NCI-H774 (cell line): ENCODE measurements around the gene MYOG.

ENCODE experiments used
- DNase-seq: peaks from one replicate; lab custom pipeline; 2025; lab: John Stamatoyannopoulos, UW

MYOG gene

DNA sequence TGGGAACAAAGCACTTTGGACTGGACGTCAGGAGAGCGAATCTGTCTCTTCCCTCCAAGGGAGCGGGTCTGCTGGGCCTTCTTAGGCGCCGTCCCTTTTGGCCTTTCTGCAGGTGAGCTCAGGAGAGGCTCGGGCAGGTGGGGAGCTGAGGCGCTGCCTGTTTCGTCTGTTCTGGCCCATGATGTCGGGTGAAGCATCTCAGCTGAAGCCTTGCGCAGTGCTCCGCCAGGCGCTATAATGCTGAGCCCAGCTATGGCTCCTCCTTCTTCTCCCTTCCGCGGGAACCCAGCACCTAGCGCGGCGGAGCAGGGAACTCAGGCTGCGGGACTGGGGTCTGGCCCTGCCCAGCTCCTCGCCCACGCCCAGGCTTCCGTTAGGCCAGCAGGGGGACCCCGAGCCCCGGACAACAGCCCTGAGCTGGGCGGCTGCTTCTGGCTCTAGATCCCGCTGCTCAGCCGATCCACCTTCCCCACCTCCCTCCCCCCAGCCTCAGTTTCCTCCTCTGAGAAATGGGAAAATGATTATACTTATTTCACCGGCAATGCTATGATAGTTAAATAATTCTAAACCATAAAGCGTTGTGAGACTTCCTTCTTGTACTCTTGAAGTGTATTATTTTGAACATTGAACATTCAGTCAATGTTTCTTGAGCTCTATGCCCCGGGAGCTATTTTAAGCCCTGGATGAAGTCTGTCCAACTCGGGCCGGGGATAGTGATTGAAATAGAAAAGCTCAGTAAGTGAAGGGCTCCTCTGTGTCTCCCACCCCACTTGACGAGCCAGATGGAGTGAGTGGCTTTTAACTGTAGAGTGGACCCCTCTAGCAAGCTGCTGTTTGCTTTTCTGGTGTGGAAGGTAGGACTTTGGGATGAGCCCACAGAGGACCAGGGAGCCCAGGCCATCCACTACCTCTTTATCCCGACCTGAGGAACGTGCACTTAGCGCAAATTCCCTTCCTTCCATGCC, 32.1 kb upstream of the MYOG start:
- DNase-seq = peak; percentile 39

DNA sequence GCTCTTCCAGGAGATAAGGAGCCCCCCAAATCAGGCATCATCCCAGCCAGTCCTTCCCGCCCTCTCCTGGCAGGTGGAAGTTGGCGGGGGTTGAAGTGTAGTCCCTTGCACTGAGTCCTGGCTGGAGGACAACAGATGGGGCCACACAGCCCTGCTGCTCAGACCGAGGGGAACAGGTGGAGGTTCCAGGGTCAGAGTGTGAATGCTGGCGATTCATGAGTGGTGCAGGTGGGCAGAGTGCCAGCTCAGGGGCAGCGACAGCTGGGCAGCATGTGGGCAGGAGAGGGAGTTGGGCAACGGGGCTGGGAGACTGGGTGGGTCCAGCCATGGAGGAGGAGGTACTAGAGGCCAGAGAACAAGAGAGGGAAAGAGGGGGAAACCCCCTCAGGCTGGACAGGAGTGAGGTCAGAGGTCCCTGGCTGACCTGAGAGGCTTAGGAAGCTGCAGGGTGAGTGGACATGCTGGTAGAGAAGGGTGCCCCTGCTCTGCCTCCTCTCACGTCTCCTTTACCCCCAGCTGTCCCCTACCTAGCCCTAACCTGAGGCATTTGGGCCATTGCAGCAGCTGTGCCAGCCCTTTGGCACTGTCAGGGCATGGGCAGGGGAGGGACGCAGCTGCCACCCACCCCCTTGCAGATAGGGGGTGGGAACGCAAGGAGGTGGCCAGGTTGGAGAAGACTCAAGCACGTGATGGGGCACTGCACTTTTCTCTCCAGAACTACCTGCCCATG, 30.4 kb upstream of the MYOG start:
- DNase-seq = no peak

DNA sequence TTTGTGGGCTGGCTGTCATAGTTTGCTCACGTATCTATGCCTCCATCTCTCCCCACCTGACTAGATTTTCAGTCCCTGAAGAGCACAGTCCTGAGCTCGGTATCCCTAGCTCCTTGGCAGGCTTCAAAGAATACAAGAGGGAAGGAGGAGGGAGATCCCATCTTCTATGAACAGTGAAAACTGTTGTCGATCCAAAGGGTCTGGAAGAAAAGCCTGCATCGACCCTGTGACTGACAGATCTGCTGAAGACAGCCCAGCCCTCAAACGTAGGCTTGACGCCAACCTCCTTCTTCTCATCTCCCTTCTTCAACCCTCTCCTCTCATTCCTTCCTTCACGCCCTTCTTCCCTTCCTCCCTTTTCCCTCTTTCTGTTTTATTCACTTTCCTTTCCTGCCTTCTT, 28.4 kb upstream of the MYOG start:
- DNase-seq = no peak

DNA sequence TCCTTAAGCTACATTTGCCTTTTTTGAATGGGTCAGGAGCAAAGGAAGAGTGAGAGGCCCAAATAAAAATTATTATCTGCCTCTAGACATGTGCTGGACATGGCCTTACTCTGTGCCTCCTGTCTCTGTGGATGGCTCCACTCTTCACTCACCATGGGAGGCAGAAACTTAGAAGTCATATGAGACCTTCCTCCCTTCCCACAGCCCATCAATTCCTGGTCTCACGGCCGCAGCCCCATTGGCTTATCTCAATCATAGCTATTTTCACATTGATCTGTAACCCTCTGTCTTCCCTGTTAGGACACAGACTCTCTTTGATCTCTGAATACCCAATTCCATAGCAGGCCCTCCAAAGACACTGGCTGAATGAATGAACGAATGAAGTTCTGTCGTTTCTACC, 27.5 kb upstream of the MYOG start:
- DNase-seq = no peak

DNA sequence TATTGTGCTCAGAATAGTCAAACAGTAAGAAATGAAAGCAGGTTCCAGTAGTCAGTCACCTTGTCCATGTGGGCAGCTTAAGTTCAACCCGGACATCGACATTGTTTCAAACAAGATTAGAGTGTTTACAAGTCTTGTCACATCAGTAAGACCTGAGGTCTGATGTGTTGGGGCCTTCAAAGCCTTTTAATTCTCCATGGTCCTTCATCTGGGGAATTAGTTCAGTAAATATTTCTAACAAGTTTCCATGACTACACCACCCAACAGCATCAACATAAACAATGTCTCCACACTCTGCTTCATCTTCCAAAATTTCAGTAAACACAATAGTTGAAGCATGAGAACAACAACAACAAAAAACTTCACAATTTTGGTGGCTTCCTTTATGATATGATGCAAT, 26.7 kb upstream of the MYOG start:
- DNase-seq = no peak

DNA sequence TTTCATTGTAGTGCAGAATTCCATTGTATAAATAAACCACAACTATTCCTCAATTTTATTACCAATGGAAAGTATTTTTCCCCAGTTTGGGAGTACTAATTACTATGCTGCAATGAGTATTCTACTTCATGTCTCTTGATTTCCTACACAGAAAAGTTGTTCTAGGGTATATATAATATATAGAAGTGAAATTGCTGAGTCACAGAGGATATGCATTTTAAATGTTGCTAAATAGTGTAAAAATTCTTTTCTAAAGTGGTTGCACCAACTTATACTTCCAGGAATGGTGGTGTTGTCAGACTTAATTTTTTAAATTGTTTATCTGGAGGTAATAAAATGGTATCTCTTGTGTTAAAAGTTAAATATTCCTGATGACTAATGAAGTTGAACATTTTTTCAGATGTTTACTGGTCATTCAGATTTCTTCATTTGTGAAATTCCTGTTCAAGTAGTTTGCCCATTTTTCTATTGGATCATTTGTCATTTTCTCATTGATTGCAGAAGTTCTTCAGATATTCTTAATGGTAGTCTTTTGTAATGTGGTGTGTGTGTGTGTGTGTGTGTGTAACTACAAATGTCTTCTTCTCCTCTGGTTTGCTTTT, 19.1 kb upstream of the MYOG start:
- no peak for DNase-seq

DNA sequence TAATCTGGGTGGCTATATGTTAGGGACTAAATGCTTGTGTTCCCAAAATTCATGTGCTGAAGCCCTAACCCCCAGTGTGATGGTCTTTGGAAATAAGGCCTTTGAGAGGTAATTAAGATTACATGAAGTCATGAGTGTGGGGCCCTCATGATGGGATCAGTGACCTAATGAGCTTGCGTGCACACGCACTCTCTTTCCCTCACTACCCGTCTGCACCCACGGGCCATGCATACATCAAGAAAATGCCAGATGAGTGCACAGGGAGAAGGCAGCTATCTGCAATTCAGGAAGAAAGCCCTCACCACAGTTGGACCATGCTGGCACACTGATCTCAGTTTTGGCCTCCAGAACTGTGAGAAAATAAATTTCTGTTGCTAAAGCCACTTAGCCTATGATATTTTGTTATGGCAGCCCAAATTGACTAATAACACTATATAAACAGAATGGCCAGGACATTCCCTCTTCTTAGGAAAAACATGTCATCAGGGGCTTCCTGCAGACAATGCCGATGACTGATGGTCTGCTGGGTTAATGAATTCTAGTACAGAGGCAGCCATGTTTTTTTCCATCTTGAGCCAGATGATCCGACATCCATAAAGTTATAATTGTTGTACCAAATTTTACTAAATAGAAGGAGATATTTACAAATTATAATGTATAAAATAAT, 18.1 kb upstream of the MYOG start:
- DNase-seq = no peak

DNA sequence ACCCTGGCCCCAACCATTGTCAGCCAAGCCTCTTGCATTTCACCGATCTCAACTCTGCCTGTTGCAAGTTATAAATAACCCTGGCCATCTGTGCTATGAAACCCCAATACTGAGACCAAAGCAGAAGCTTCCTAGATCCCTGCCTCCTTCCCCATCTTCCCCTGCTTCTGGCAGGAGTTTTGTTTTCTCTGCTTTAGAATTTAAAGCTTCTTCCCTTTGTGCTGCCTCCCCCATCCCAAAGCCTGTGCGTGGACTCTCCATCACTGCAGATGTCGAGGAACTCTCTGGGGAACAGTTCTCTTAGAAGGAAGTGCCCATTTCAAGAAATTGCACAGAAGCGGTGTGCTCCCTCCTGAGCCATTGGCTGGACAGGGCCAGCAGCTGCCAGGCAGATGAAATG, 17.4 kb upstream of the MYOG start:
- no peak for DNase-seq

DNA sequence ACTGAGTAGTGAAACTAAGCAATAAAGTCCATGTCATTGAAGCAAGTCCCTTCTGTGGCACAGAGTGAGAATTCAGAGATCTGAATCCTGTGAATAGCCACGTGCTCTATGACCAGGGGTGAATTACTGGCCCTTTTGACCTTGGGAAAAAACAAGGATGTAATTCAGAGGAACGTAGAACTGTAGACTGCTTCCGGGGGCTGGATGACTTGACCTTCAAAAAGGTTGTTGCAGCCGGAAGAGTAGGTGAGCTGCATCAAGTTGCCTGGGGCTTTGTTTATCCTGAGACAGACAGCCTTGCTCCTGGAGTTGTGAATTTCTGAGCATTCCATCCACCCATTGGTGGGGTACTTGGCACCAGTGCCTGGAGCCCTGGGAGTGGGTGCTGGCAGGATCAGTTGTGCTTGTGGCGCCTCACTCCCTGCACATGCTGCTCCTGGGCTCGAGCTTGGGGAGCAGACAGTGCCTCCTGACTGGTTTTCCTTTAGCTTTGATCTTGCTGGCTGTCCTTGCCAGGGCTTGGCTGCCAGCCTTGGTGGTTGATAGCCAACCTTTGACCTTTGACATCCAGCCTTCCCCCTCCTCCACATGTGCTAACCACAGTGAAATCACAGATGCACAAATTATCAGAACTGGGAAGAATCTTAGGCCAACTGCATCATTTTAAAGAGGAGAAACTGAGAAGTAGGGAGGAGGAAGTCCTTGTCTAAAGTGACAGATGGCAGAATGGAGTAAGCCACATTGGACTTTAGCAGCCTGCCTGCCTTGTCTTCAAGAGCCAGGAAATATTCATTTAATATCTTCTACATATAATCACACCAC, 16.2 kb upstream of the MYOG start:
- DNase-seq = no peak

DNA sequence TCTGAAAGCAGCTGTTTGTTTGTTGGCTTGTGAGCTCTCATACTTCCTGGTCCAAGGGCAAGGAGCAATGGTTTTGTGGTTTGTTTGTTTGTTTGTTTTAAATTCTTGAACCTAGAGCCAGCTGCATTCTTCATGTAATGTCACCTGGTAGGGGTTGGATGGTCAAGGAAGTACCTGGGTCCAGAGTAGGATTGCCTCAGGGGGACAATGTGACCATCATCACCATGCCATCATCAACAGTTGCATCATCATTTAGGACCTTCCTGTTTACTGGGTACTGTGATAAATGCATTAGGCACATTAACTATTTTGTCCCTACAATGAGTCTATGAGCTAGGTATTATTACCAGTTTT, 14.7 kb upstream of the MYOG start:
- DNase-seq = no peak

DNA sequence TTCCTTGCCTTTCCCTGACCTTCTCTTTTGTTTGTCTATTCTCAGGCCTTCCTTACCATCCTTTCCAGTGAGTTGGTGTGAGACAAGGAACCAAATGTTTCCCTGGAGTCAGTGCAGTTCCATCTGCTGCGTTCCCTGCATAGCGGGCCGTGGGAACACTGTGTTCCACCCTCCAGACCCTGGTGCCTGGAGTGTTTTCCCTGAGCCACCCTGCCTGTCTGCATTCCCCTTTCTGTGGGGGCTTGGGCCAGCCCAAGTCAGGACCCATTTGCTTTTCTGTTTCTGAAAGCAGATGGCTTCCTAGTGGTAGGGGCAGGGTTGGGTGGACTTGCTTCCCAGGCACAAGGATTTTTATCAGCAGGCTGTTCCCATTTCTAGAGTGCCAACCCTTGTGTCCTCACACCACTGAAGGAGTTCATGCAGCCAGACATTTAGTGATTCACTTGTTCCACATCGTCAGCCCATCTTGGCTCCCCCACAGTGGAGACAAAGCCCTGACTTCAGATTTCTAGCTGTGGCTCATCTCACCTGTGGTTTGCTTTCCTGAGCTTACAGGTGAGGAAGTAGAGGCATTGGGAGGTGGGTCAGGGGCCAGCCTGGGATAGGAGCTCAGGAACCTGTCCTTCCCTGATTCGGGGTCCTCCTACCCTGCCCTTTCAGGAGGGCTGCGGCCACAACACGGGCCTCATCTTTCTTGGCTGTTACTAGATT, 14.1 kb upstream of the MYOG start:
- DNase-seq = no peak

DNA sequence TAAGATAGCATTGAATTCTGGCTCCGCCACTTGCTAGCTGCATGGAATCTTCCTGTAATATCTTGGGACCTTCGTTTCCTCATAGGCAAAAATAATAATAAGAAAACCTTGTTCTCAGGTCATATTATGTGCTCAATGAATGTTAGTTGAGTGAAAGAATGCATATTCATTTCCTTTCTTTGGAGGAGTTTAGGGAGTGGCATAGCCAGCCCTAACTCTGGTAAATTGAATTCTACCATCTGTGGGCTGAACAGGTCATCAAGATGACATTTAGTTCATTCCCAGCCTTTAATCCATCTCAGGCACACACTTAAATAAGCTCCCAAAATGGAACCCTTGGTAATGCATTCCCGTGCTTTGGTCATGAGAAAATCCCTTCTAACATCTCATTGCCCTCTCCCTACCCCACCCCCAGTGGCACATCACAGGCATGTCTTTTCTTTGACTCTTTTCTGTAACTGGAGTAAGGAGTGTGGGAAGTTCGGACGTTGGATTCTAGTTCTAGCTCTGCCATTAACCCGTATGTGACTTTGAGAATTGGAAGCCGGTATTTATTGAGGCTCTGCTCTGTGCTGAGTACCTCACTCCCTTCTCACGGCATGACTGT, 13.2 kb upstream of the MYOG start:
- DNase-seq = no peak

DNA sequence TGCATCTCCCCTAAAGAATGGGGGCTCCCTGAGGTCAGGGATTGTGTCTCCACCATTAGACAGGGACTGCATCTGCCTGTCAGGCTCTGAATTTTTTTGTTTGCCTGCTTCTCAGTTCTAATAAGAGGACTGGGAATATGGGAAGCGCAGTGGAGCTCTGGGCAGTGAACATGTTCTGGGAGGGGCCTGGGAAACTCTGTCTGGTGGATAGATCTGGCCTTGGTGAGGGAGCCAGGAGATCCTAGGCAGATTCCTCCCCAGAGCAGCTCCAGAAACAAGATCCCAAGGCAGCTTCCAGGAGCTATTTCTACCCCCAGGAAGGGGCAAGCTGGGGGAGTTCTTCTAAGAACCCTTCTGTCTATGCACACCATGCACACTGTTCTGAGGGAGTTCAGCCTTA, 12.6 kb upstream of the MYOG start:
- DNase-seq = no peak

DNA sequence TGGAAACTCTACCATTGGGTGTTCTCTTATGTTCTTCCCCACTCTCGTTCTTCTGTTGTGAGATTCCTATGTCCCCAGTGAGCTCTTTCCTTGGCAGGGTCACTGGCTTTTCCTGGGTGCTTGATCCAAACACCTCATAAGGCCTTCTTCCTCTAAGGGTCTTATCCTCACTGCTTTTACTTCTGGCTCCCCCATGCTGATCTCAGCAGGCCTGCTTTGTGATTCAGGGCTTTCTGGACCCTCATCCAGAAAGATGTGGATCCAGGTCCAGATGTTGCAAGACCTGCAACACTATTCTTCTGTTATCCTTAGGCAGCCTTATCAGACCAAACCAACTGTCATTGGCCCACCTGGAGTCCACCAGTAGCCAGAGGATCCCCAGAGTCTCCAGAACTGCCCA, 11.2 kb upstream of the MYOG start:
- DNase-seq = no peak

DNA sequence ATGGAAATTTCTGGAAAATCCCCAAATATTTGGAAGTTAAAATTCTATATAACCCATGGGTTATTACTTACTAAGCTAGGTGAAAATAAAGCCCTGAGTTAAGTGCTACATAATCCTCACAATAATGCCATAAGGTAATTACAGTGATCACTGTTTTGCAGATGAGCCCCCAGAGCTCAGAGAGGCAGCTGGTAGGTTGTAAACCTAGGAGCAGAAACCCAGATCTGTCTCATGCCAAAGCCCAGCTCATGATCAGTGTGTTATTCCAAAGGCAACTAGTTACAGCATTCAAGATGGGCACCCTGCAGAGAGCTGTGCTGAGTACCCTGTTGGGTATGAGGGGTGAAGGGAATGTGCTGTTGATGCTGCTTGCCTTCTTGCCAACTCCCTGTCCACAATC, 10.8 kb upstream of the MYOG start:
- no peak for DNase-seq

DNA sequence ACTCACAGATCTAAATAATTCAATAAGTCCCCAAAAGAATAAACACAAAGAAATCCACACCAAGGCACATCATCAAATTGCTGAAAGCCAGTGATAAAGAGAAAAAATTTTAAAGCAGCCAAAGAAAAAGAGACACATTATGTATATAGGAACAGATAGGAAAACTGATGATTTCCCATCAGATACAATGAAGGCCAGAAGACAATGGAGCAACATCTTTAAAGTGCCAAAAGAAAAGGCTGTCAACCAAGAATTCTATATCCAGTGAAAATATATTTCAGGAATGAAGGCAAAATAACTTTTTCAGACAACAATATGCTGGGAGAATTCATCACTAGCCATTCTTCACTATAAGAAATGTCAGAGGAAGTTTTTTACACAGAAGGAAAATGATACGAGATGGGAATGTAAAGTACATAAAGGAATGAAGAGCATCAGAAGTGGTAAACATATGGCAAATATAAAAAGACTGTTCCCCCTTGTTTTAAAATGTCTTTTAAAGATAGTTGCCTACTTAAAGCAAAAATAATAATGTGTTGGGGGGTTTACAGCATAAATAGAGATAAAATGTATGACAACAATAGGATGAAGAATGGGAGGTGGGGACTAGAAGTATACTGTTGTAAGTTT, 9.4 kb upstream of the MYOG start:
- DNase-seq = no peak

DNA sequence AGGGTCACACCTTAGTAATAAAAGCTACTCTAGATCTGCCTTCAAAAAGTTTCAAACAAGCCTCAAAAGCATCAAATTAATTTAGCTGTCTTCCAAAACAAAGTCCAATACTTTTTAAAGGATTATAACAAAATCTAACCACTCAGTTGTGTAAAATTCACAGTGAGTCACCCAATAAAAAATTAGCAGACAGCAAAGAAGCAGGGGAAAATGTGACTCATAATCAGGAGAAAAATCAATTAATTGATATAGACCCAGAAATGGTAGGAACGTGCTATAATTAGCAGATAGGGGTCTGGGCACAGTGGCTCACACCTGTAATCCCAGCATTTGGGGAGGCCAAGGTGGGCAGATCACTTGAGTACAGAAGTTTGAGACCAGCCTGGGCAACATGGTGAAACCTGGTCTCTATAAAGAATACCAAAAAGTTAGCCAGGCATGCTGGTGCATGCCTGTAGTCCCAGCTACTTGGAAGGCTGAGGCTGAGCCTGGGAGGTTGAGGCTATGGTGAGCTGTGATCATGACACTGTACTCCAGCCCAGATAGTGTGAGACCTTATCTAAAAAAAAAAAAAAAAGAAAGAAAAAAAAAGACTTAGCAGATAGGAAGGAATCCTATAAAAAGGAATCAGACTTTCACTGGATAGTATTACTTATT, 8.1 kb upstream of the MYOG start:
- no peak for DNase-seq

DNA sequence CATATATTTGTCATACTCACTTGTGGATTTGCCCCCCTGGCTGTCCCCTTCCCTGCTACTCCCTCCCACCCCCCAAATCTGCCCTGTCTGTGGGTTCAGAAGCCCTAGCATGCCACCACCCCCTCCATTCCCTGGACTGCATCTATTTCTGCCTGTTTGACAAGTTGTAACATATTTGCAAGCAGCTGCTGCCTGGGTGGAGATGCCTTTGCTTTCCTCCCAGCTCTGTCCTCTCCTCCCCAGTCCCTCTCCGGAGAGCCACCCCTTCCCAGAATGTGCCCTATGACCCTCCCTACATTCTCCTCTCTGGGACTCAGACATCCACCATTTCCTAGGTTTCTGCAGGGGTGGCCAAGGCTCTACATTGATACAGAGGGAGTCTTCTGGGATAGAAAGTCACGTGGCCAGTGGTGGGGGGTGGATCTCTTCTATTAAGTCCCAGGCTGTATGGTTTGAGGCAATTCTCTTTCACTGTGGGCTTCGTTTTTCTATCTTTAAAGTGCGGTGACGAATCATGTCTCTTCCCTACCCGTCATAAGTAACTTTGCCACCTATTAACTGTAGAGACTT, 6.0 kb upstream of the MYOG start:
- no peak for DNase-seq

DNA sequence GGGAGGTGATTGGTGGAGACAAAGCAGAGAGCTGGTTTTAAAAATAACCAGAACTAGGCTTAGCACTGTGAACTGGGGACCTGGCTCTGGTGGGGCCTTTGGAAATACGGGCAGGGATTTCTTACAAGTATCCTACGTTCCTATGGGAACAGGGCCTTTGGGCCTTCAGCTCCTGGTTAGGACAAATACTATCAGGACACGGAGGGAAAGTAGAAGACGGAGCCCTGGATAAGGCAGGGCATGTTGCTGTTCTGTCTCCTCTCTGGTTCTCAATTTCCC, 5.3 kb upstream of the MYOG start:
- DNase-seq = no peak
